ENCODE measurements around the gene MOV10L1. TPM values are rescaled to one million over a fixed set of nuclear protein-coding genes. Genes with fewer than 3 reads are reported as not detected.

The MOV10L1 gene
- total and polyA plus RNA-seq, 2 experiments from 2014 or later, result 0.73 to 1.8 TPM

DNA sequence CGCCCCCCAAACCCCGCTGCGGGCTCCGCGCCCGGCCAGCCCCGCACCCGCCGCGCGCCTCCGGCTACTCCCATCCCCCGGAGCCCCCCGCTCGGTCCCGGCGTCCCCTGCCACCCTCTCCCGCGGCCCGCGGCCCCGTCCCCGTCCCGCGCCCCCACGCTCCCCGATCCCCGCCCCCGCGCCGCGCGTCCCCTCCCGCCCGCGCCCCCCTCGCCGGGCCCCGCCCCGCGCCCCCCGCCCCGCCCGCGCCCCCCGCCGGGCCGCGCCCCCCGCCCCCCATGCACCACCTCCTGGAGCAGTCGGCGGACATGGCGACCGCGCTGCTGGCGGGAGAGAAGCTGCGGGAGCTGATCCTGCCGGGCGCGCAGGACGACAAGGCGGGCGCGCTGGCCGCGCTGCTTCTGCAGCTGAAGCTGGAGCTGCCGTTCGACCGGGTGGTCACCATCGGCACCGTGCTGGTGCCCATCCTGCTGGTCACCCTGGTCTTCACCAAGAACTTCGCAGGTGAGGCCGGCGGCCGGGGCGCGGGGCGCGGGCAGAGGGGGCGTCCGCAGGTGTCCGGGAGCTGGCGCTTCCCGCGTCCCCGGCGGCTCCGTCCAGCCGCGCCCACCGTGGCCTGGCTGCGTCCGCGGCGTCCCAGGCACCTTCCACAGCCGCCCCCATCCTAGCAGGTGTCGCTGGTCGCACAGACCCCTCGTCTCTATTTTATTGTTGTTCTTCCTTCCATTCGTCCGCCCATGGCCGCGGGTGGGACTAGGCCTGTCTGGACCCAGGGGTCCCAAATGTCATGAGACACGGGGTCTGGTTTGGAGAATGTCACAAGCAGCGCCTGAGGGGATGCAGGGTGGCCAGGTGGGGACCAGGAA is 80.9 kb downstream of the MOV10L1 start, which contains the start of gene PANX2:
TSS of gene PANX2 (plus strand) at position 279 of the 866 bp plus-strand sequence. CDS start at position 279, 0 bp downstream.
- 0 out of 2 replicates have a peak, but pooled peaks cover 7% of the 10 kb centered on the region for H3K4me1 ChIP-seq (ENCODE audit: insufficient read depth)
- Mint-ChIP-seq H3K36me3 (ENCODE audit: low read depth) (no peaks in the 10 kb centered on the region), H3K27me3 (ENCODE audit: insufficient read depth, low read depth, poor library complexity) (peaks cover 25% of the 10 kb centered on the region), H3K9me3 (no peaks in the 10 kb centered on the region), H3K4me3 (peak within 1 kb of the TSS; percentile 83), H3K4me1 (peaks cover 3% of the 10 kb centered on the region; the same call in 2 of the 3 replicates), H3K27ac (no peak within 1 kb of the TSS)
- peak; percentile 59 for DNase-seq (ENCODE audit: low spot score)
- H4K20me1 ChIP-seq (replicated peaks; ENCODE audit: insufficient read depth), result no peaks in the 10 kb centered on the region
- TF ChIP-seq, protein P1, sequence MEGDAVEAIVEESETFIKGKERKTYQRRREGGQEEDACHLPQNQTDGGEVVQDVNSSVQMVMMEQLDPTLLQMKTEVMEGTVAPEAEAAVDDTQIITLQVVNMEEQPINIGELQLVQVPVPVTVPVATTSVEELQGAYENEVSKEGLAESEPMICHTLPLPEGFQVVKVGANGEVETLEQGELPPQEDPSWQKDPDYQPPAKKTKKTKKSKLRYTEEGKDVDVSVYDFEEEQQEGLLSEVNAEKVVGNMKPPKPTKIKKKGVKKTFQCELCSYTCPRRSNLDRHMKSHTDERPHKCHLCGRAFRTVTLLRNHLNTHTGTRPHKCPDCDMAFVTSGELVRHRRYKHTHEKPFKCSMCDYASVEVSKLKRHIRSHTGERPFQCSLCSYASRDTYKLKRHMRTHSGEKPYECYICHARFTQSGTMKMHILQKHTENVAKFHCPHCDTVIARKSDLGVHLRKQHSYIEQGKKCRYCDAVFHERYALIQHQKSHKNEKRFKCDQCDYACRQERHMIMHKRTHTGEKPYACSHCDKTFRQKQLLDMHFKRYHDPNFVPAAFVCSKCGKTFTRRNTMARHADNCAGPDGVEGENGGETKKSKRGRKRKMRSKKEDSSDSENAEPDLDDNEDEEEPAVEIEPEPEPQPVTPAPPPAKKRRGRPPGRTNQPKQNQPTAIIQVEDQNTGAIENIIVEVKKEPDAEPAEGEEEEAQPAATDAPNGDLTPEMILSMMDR (conservative IDR thresholded peaks at IDR 0.05; ENCODE audit: low read depth in 2 of 2), result no peak
- no peak for TF ChIP-seq ZNF114 (CRISPR knock-in tag; IDR thresholded peaks at IDR 0.05)
- TF ChIP-seq EZH2phosphoT487 (IDR thresholded peaks at IDR 0.05; ENCODE audit: unreplicated experiment), result no peak
- TF ChIP-seq NANOG (IDR thresholded peaks at IDR 0.05; ENCODE audit: borderline replicate concordance), result no peak
- TF ChIP-seq, protein P2, sequence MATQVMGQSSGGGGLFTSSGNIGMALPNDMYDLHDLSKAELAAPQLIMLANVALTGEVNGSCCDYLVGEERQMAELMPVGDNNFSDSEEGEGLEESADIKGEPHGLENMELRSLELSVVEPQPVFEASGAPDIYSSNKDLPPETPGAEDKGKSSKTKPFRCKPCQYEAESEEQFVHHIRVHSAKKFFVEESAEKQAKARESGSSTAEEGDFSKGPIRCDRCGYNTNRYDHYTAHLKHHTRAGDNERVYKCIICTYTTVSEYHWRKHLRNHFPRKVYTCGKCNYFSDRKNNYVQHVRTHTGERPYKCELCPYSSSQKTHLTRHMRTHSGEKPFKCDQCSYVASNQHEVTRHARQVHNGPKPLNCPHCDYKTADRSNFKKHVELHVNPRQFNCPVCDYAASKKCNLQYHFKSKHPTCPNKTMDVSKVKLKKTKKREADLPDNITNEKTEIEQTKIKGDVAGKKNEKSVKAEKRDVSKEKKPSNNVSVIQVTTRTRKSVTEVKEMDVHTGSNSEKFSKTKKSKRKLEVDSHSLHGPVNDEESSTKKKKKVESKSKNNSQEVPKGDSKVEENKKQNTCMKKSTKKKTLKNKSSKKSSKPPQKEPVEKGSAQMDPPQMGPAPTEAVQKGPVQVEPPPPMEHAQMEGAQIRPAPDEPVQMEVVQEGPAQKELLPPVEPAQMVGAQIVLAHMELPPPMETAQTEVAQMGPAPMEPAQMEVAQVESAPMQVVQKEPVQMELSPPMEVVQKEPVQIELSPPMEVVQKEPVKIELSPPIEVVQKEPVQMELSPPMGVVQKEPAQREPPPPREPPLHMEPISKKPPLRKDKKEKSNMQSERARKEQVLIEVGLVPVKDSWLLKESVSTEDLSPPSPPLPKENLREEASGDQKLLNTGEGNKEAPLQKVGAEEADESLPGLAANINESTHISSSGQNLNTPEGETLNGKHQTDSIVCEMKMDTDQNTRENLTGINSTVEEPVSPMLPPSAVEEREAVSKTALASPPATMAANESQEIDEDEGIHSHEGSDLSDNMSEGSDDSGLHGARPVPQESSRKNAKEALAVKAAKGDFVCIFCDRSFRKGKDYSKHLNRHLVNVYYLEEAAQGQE (IDR thresholded peaks at IDR 0.05; ENCODE audit: unreplicated experiment), result no peak
- TF ChIP-seq POLR2AphosphoS5 (IDR thresholded peaks at IDR 0.05; ENCODE audit: low read depth), result peak; percentile 20; the same call in 1 of the 2 replicates
- TF ChIP-seq JUNB (IDR thresholded peaks at IDR 0.05; ENCODE audit: unreplicated experiment), result no peak
- TF ChIP-seq, protein P3, sequence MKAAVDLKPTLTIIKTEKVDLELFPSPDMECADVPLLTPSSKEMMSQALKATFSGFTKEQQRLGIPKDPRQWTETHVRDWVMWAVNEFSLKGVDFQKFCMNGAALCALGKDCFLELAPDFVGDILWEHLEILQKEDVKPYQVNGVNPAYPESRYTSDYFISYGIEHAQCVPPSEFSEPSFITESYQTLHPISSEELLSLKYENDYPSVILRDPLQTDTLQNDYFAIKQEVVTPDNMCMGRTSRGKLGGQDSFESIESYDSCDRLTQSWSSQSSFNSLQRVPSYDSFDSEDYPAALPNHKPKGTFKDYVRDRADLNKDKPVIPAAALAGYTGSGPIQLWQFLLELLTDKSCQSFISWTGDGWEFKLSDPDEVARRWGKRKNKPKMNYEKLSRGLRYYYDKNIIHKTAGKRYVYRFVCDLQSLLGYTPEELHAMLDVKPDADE (IDR thresholded peaks at IDR 0.05), result no peak
- TF ChIP-seq, protein P4, sequence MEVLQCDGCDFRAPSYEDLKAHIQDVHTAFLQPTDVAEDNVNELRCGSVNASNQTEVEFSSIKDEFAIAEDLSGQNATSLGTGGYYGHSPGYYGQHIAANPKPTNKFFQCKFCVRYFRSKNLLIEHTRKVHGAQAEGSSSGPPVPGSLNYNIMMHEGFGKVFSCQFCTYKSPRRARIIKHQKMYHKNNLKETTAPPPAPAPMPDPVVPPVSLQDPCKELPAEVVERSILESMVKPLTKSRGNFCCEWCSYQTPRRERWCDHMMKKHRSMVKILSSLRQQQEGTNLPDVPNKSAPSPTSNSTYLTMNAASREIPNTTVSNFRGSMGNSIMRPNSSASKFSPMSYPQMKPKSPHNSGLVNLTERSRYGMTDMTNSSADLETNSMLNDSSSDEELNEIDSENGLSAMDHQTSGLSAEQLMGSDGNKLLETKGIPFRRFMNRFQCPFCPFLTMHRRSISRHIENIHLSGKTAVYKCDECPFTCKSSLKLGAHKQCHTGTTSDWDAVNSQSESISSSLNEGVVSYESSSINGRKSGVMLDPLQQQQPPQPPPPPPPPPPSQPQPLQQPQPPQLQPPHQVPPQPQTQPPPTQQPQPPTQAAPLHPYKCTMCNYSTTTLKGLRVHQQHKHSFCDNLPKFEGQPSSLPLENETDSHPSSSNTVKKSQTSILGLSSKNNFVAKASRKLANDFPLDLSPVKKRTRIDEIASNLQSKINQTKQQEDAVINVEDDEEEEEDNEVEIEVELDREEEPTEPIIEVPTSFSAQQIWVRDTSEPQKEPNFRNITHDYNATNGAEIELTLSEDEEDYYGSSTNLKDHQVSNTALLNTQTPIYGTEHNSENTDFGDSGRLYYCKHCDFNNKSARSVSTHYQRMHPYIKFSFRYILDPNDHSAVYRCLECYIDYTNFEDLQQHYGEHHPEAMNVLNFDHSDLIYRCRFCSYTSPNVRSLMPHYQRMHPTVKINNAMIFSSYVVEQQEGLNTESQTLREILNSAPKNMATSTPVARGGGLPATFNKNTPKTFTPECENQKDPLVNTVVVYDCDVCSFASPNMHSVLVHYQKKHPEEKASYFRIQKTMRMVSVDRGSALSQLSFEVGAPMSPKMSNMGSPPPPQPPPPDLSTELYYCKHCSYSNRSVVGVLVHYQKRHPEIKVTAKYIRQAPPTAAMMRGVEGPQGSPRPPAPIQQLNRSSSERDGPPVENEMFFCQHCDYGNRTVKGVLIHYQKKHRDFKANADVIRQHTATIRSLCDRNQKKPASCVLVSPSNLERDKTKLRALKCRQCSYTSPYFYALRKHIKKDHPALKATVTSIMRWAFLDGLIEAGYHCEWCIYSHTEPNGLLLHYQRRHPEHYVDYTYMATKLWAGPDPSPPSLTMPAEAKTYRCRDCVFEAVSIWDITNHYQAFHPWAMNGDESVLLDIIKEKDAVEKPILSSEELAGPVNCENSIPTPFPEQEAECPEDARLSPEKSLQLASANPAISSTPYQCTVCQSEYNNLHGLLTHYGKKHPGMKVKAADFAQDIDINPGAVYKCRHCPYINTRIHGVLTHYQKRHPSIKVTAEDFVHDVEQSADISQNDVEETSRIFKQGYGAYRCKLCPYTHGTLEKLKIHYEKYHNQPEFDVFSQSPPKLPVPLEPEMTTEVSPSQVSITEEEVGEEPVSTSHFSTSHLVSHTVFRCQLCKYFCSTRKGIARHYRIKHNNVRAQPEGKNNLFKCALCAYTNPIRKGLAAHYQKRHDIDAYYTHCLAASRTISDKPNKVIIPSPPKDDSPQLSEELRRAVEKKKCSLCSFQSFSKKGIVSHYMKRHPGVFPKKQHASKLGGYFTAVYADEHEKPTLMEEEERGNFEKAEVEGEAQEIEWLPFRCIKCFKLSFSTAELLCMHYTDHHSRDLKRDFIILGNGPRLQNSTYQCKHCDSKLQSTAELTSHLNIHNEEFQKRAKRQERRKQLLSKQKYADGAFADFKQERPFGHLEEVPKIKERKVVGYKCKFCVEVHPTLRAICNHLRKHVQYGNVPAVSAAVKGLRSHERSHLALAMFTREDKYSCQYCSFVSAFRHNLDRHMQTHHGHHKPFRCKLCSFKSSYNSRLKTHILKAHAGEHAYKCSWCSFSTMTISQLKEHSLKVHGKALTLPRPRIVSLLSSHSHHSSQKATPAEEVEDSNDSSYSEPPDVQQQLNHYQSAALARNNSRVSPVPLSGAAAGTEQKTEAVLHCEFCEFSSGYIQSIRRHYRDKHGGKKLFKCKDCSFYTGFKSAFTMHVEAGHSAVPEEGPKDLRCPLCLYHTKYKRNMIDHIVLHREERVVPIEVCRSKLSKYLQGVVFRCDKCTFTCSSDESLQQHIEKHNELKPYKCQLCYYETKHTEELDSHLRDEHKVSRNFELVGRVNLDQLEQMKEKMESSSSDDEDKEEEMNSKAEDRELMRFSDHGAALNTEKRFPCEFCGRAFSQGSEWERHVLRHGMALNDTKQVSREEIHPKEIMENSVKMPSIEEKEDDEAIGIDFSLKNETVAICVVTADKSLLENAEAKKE (CRISPR knock-in tag; IDR thresholded peaks at IDR 0.05), result no peak
- peak; percentile 42 for TF ChIP-seq EZH2 (IDR thresholded peaks at IDR 0.05; ENCODE audit: low read depth, unreplicated experiment)
- no peak for TF ChIP-seq CREB1 (CRISPR knock-in tag; IDR thresholded peaks at IDR 0.05; ENCODE audit: low read depth)
- no peak for TF ChIP-seq ZNF331 (CRISPR knock-in tag; IDR thresholded peaks at IDR 0.05; ENCODE audit: low read depth)
- no peak for TF ChIP-seq STAT1 (IDR thresholded peaks at IDR 0.05; ENCODE audit: unreplicated experiment)
- no peaks in the 10 kb centered on the region for H3K79me2 ChIP-seq (replicated peaks; ENCODE audit: insufficient read depth)
- H3K36me3 ChIP-seq (ENCODE audit: insufficient read depth), result no peaks in the 10 kb centered on the region
- H3K4me3 ChIP-seq, result peak within 1 kb of the TSS; percentile 69
- no peaks in the 10 kb centered on the region for H3K9me2 ChIP-seq (ENCODE audit: insufficient read depth)
- no peaks in the 10 kb centered on the region for H3F3A ChIP-seq (replicated peaks; ENCODE audit: low read depth)
- H2AFZ ChIP-seq, result 0 out of 2 replicates have a peak within 1 kb of the TSS, but pooled peaks have one; percentile 59
- H3K4me2 ChIP-seq, result peak within 1 kb of the TSS; percentile 86
- ATAC-seq, result peak; percentile 15
- peaks cover 24% of the 10 kb centered on the region for H3K27me3 ChIP-seq (ENCODE audit: insufficient read depth)
- no peak within 1 kb of the TSS for H3K27ac ChIP-seq (ENCODE audit: low read depth)

Data from GM23338 (cell line).